ENCODE results near the gene GABRB1. TPM values are rescaled to one million over a fixed set of nuclear protein-coding genes. Genes with fewer than 3 reads are reported as not detected.

GABRB1 gene
- total and polyA plus RNA-seq, 2 donors (not counting 1 experiment from before 2014, with no cell fraction given) = not detected

- CTCF ChIA-PET = interaction anchor here (0.6 kb wide), 1 partner anchor 17 kb away, joined by 3 read pairs; no protein-coding TSS in a partner anchor
- no CpG with 5 or more reads among the region's 4 CpGs for WGBS (ENCODE audit: insufficient coverage)
- TF ChIP-seq CTCF (IDR thresholded peaks at IDR 0.05) (no peak), EZH2 (IDR thresholded peaks at IDR 0.05; ENCODE audit: borderline replicate concordance, insufficient read depth, low read depth, low read length, poor library complexity, severe bottlenecking) (no peak)
- Histone ChIP-seq H3K36me3 (replicated peaks in 1 of 2; ENCODE audit: control extremely low read depth in 1 of 2, control insufficient read depth in 1 of 2, extremely low read depth in 1 of 2, insufficient read depth in 2 of 2, low read length in 1 of 2) (no peaks in the 10 kb centered on the region), H2AFZ (ENCODE audit: insufficient read depth, low read depth, low read length, poor library complexity, severe bottlenecking) (no peak overlapping the region), H3K79me2 (ENCODE audit: control insufficient read depth, insufficient read depth, low read length) (no peaks in the 10 kb centered on the region), H4K20me1 (ENCODE audit: control insufficient read depth, insufficient read depth, low read length, poor library complexity, severe bottlenecking) (no peaks in the 10 kb centered on the region), H3K9me3 (ENCODE audit: control extremely low read depth in 1 of 3, control insufficient read depth in 2 of 3, insufficient read depth in 1 of 3, low read length in 2 of 3) (no peaks in the 10 kb centered on the region), H3K4me3 (ENCODE audit: control extremely low read depth in 1 of 5, extremely low read depth in 1 of 5, insufficient read depth in 1 of 5, low read depth in 2 of 5, low read length in 4 of 5) (no peak overlapping the region), H3K27ac (ENCODE audit: low read length in 2 of 2) (no peak overlapping the region), H3K27me3 (replicated peaks in 1 of 4; ENCODE audit: control extremely low read depth in 1 of 4, control insufficient read depth in 3 of 4, insufficient read depth in 4 of 4, low read length in 3 of 4) (peaks cover 0 to 4% (median 2%) of the 10 kb centered on the region in 4 experiments), H3K4me1 (ENCODE audit: control insufficient read depth in 2 of 2, insufficient read depth in 2 of 2, low read length in 2 of 2) (no peaks in the 10 kb centered on the region), H3K9ac (ENCODE audit: low read length) (no peak overlapping the region), H3K4me2 (replicated peaks; ENCODE audit: low read depth, low read length, poor library complexity, severe bottlenecking) (no peak overlapping the region)
- ATAC-seq (ENCODE audit: low read depth) (no peak), DNase-seq (no peak)
- no peak overlapping the region for H3K4me3 Mint-ChIP-seq
- peaks cover 23% of the 10 kb centered on the region for H3K27me3 Mint-ChIP-seq
- no peaks in the 10 kb centered on the region for H3K9me3 Mint-ChIP-seq (ENCODE audit: insufficient read depth)
- H3K4me1 Mint-ChIP-seq = no peaks in the 10 kb centered on the region
- no peak overlapping the region for H3K27ac Mint-ChIP-seq
- POLR2A ChIA-PET = no interaction called here
- intact Hi-C loops (cut with micrococcal nuclease) = no loop called here
These were observed 328.5 kb downstream of the GABRB1 start for GRCh38 chr4:47359891-47360290.

- H3K9me3 ChIP-seq (ENCODE audit: control extremely low read depth in 1 of 3, control insufficient read depth in 2 of 3, insufficient read depth in 1 of 3, low read length in 2 of 3) = no peaks in the 10 kb centered on the region
- TF ChIP-seq EZH2 (IDR thresholded peaks at IDR 0.05; ENCODE audit: borderline replicate concordance, insufficient read depth, low read depth, low read length, poor library complexity, severe bottlenecking) = no peak
- no peak for TF ChIP-seq CTCF (IDR thresholded peaks at IDR 0.05)
- H3K4me1 Mint-ChIP-seq = no peaks in the 10 kb centered on the region
- no peaks in the 10 kb centered on the region for H3K4me1 ChIP-seq (ENCODE audit: control insufficient read depth in 2 of 2, insufficient read depth in 2 of 2, low read length in 2 of 2)
- no peak overlapping the region for H3K4me3 ChIP-seq (ENCODE audit: control extremely low read depth in 1 of 5, extremely low read depth in 1 of 5, insufficient read depth in 1 of 5, low read depth in 2 of 5, low read length in 4 of 5)
- intact Hi-C loops (cut with micrococcal nuclease) = no loop called here
- no peaks in the 10 kb centered on the region for H3K79me2 ChIP-seq (ENCODE audit: control insufficient read depth, insufficient read depth, low read length)
- H3K27me3 Mint-ChIP-seq = peaks cover 8% of the 10 kb centered on the region
- H3K4me2 ChIP-seq (replicated peaks; ENCODE audit: low read depth, low read length, poor library complexity, severe bottlenecking) = no peak overlapping the region
- no peaks in the 10 kb centered on the region for H3K9me3 Mint-ChIP-seq (ENCODE audit: insufficient read depth)
- 75% methylated on average over 2 of the region's 2 CpGs for WGBS (ENCODE audit: insufficient coverage)
- DNase-seq (no peak), ATAC-seq (ENCODE audit: low read depth) (no peak)
- no peak overlapping the region for H3K27ac Mint-ChIP-seq
- H3K27me3 ChIP-seq (replicated peaks in 1 of 4; ENCODE audit: control extremely low read depth in 1 of 4, control insufficient read depth in 3 of 4, insufficient read depth in 4 of 4, low read length in 3 of 4) = peaks cover 0 to 4% (median 0%) of the 10 kb centered on the region in 4 experiments
- no peaks in the 10 kb centered on the region for H4K20me1 ChIP-seq (ENCODE audit: control insufficient read depth, insufficient read depth, low read length, poor library complexity, severe bottlenecking)
- H3K4me3 Mint-ChIP-seq = no peak overlapping the region
- H3K36me3 ChIP-seq (replicated peaks in 1 of 2; ENCODE audit: control extremely low read depth in 1 of 2, control insufficient read depth in 1 of 2, extremely low read depth in 1 of 2, insufficient read depth in 2 of 2, low read length in 1 of 2) = no peaks in the 10 kb centered on the region
- ChIA-PET POLR2A (no interaction called here), CTCF (interaction anchor here (0.5 kb wide), 1 partner anchor 372 kb away, joined by 4 read pairs; no protein-coding TSS in a partner anchor)
- no peak overlapping the region for H3K27ac ChIP-seq (ENCODE audit: low read length in 2 of 2)
- H2AFZ ChIP-seq (ENCODE audit: insufficient read depth, low read depth, low read length, poor library complexity, severe bottlenecking) = no peak overlapping the region
- no peak overlapping the region for H3K9ac ChIP-seq (ENCODE audit: low read length)
These were observed 336.4 kb downstream of the GABRB1 start for GRCh38 chr4:47367761-47368160.

All from B cell (primary cell).